Endothelial cell (in vitro differentiated cells): ENCODE results near the gene BABAM1. TPM values are rescaled to one million over a fixed set of nuclear protein-coding genes. Genes with fewer than 3 reads are reported as not detected.

Experiments
- DNase-seq: peaks from one replicate; pipeline ENCODE4 v3.0.0; 2021; ENCODE audit warnings: low spot score
- H3K27ac Mint-ChIP-seq: one replicate; pipeline ENCODE4 v1.8.0; 2021; ENCODE audit warnings: mixed read lengths, inconsistent platforms; ENCODE audit not compliant: unreplicated experiment
- H3K27me3 Mint-ChIP-seq: one replicate; pipeline ENCODE4 v1.8.0; 2021; ENCODE audit warnings: mild to moderate bottlenecking, moderate library complexity, mixed read lengths, inconsistent platforms; ENCODE audit not compliant: unreplicated experiment
- H3K36me3 Mint-ChIP-seq: one replicate; pipeline ENCODE4 v1.8.0; 2021; ENCODE audit warnings: mild to moderate bottlenecking, low read depth, mixed read lengths, inconsistent platforms; ENCODE audit not compliant: unreplicated experiment
- H3K4me1 Mint-ChIP-seq: one replicate; pipeline ENCODE4 v1.8.0; 2021; ENCODE audit warnings: mild to moderate bottlenecking, mixed read lengths, inconsistent platforms; ENCODE audit not compliant: unreplicated experiment
- H3K4me3 Mint-ChIP-seq: one replicate; pipeline ENCODE4 v1.8.0; 2021; ENCODE audit warnings: mild to moderate bottlenecking, mixed read lengths, inconsistent platforms; ENCODE audit not compliant: unreplicated experiment
- H3K9me3 Mint-ChIP-seq: one replicate; pipeline ENCODE4 v1.8.0; 2021; ENCODE audit warnings: mixed read lengths, inconsistent platforms; ENCODE audit not compliant: unreplicated experiment
- CTCF ChIP-seq: fragments of 200-600 bp; sonication (generic); IDR thresholded peaks from one replicate; pipeline ENCODE4 v1.5.0; 2021; ENCODE audit warnings: antibody characterized with exemption; ENCODE audit not compliant: unreplicated experiment
- total RNA-seq: library from RNA; stranded (reverse); fragmentation: NEBNext Ultra II Directional; extraction: Animal tissue kit (Norgen Biotek cat#: 25700); gene quantifications from one replicate; pipeline ENCODE4 v1.2.1, GENCODE V29; 2021; ENCODE audit not compliant: unreplicated experiment

BABAM1 gene
- total RNA-seq, 1 donor from 2014 or later = 136 TPM

DNA sequence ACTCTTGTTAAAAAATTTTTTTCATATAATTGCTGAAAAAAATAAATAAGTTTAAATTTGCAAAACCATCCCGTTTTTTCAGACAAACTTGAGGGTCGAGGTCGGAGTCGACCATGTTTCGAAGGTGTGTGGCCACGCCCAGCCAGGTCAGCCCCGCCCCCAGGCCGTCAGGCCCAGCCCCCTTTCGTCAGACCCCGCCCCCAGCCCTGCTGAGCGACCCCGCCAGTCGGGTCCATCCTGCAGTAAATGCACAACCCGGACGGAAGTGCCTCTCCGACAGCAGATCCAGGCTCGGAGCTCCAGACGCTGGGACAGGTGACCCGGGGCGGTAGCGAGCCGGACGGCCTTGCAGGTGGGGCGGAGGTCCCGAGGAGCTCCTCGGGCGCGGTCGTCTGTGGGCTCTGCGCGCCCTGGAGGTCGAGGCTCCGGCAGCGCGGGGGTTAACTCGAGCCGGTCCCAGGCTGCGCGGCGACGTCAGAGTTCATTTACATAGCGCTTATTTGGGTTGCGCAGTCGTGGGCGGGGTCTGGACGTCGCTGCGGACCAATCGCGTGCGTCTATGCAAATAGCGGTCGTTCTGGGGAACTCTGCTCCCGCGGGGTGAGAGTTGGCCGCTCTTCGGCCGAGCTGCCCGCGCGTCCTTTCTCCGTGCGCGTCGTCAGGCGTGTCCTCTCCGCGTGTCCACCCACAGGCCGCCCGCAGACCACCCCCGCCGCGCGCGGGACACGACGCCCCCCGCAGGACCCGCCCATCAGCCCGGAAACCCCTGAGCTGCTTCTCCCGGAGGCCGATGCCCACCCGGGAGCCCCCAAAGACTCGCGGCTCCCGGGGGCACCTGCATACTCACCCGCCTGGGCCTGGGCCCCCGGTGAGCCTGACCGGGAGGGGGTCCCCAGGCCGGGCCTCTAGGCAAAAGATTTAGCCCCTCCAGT lies 41.0 kb upstream of the BABAM1 start, which contains the start of gene OCEL1:
TSS of gene OCEL1 (plus strand) at position 225 of the 932 bp plus-strand sequence. CDS start at position 247, 22 bp downstream.
- TF ChIP-seq CTCF = no peak
- peaks cover 3% of the 10 kb centered on the region for H3K4me1 Mint-ChIP-seq
- H3K9me3 Mint-ChIP-seq = no peaks in the 10 kb centered on the region
- no peaks in the 10 kb centered on the region for H3K36me3 Mint-ChIP-seq
- H3K27ac Mint-ChIP-seq = peak within 1 kb of the TSS; percentile 89
- peak; percentile 94 for DNase-seq
- H3K27me3 Mint-ChIP-seq = peaks cover 8% of the 10 kb centered on the region
- H3K4me3 Mint-ChIP-seq = peak within 1 kb of the TSS; percentile 87

DNA sequence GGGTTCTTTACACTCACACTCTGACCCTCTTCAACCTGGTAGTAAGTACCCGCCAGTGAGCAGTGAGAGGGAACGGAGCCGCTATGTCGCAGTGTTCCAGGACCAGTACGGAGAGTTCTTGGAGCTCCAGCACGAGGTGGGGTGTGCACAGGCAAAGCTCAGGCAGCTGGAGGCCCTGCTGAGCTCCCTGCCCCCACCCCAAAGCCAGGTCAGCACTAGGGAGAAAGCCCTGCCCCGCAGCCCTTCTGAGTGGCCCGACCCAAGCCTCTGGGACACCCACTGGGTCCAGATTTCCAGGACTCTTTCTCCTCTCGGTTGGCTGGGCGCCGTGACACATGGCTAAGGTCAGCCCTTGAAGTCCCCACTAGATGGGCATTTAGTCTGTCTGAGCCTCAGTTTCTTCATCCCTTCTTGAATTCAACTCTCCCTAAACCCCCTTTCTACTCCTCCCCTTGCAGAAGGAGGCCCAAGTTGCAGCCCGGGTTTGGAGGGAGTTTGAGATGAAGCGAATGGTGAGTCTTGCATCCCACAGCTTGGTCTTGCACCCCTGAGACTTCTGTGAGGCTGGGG lies 39.4 kb upstream of the BABAM1 start:
- no peak for TF ChIP-seq CTCF

GRCh38 chr19:17229890-17230289 lies 37.4 kb upstream of the BABAM1 start:
- H3K27me3 Mint-ChIP-seq = peaks cover 4% of the 10 kb centered on the region
- no peak for DNase-seq
- no peak overlapping the region for H3K27ac Mint-ChIP-seq
- no peaks in the 10 kb centered on the region for H3K9me3 Mint-ChIP-seq
- peaks cover 3% of the 10 kb centered on the region for H3K4me1 Mint-ChIP-seq
- TF ChIP-seq CTCF = no peak
- H3K36me3 Mint-ChIP-seq = no peaks in the 10 kb centered on the region
- H3K4me3 Mint-ChIP-seq = no peak overlapping the region

More for the DNA sequence above, 39.4 kb upstream of the BABAM1 start:
- no peak overlapping the region for H3K27ac Mint-ChIP-seq
- peaks cover 4% of the 10 kb centered on the region for H3K27me3 Mint-ChIP-seq
- H3K9me3 Mint-ChIP-seq = no peaks in the 10 kb centered on the region
- no peak overlapping the region for H3K4me3 Mint-ChIP-seq
- peaks cover 3% of the 10 kb centered on the region for H3K4me1 Mint-ChIP-seq
- no peak for DNase-seq
- H3K36me3 Mint-ChIP-seq = no peaks in the 10 kb centered on the region

- Mint-ChIP-seq H3K36me3 (no peaks in the 10 kb centered on the region), H3K27me3 (peaks cover 4% of the 10 kb centered on the region), H3K27ac (no peak overlapping the region), H3K9me3 (no peaks in the 10 kb centered on the region), H3K4me3 (no peak overlapping the region), H3K4me1 (peaks cover 6% of the 10 kb centered on the region)
- DNase-seq = no peak
- TF ChIP-seq CTCF = no peak
Measured at GRCh38 chr19:17232258-17232657, 35.0 kb upstream of the BABAM1 start.

GRCh38 chr19:17234911-17235299 lies 32.3 kb upstream of the BABAM1 start:
- H3K4me1 Mint-ChIP-seq = peaks cover 10% of the 10 kb centered on the region
- H3K27ac Mint-ChIP-seq = no peak overlapping the region
- H3K36me3 Mint-ChIP-seq = peaks cover 10% of the 10 kb centered on the region
- H3K27me3 Mint-ChIP-seq = peaks cover 4% of the 10 kb centered on the region
- H3K4me3 Mint-ChIP-seq = peak overlapping the region; percentile 37
- H3K9me3 Mint-ChIP-seq = no peaks in the 10 kb centered on the region
- peak; percentile 42 for DNase-seq
- TF ChIP-seq CTCF = no peak
